HepG2 (cell line): ENCODE measurements around the gene PXMP4. TPM values are rescaled to one million over a fixed set of nuclear protein-coding genes. Genes with fewer than 3 reads are reported as not detected.

Source experiments
- AHDC1 ChIP-seq: sonication (generic); formaldehyde crosslinking; IDR thresholded peaks from 2 replicates; pipeline ENCODE4 v1.5.1; 2020; ENCODE audit warnings: mild to moderate bottlenecking, missing genetic modification reagents, borderline replicate concordance
- ELF4 ChIP-seq: sonication (generic); formaldehyde crosslinking; IDR thresholded peaks from 2 replicates; pipeline ENCODE4 v1.5.0; 2020; ENCODE audit warnings: missing genetic modification reagents, mild to moderate bottlenecking, moderate library complexity, borderline replicate concordance
- HIVEP1 ChIP-seq: sonication (generic); formaldehyde crosslinking; IDR thresholded peaks from 2 replicates; pipeline ENCODE4 v1.4.0; 2020; ENCODE audit warnings: mild to moderate bottlenecking, missing genetic modification reagents
- HMG20B ChIP-seq: conservative IDR thresholded peaks from 2 replicates; pipeline ENCODE4 v1.6.1; 2016; ENCODE audit warnings: missing genetic modification reagents, missing compliant biosample characterization
- IKZF5 ChIP-seq: IDR thresholded peaks from 2 replicates; pipeline ENCODE4 v1.6.1; 2018; ENCODE audit warnings: missing genetic modification reagents, mild to moderate bottlenecking, missing compliant biosample characterization
- ISL2 ChIP-seq: sonication (generic); formaldehyde crosslinking; IDR thresholded peaks from 2 replicates; pipeline ENCODE4 v1.5.0; 2020; ENCODE audit warnings: missing genetic modification reagents
- NFE2L2 ChIP-seq: fragments of 150-350 bp; IDR thresholded peaks from 2 replicates; pipeline ENCODE4 v1.6.1; 2014; ENCODE audit warnings: low read length
- SAFB2 ChIP-seq: sonication (generic); formaldehyde crosslinking; IDR thresholded peaks from 2 replicates; pipeline ENCODE4 v1.5.1; 2020; ENCODE audit warnings: missing genetic modification reagents, low read depth, mild to moderate bottlenecking, borderline replicate concordance
- SATB2 ChIP-seq: sonication (generic); formaldehyde crosslinking; IDR thresholded peaks from 2 replicates; pipeline ENCODE4 v1.5.0; 2020; ENCODE audit warnings: missing genetic modification reagents
- SNAPC2 ChIP-seq: sonication (generic); formaldehyde crosslinking; IDR thresholded peaks from 2 replicates; pipeline ENCODE4 v1.8.1; 2022; ENCODE audit warnings: mild to moderate bottlenecking, missing genetic modification reagents
- ZBTB38 ChIP-seq: sonication (generic); formaldehyde crosslinking; IDR thresholded peaks from 2 replicates; pipeline ENCODE4 v1.5.1; 2020; ENCODE audit warnings: mild to moderate bottlenecking, missing genetic modification reagents
- ZC3H13 ChIP-seq: sonication (generic); formaldehyde crosslinking; IDR thresholded peaks from 2 replicates; pipeline ENCODE4 v1.8.1; 2023; ENCODE audit warnings: mild to moderate bottlenecking, missing genetic modification reagents, moderate library complexity
- ZNF138 ChIP-seq: sonication (generic); formaldehyde crosslinking; IDR thresholded peaks from 2 replicates; pipeline ENCODE4 v1.5.0; 2020; ENCODE audit warnings: mild to moderate bottlenecking, low read depth, missing genetic modification reagents
- ZNF503 ChIP-seq: sonication (generic); formaldehyde crosslinking; IDR thresholded peaks from 2 replicates; pipeline ENCODE4 v1.4.0; 2020; ENCODE audit warnings: missing genetic modification reagents
- ZNF563 ChIP-seq: sonication (generic); formaldehyde crosslinking; IDR thresholded peaks from 2 replicates; pipeline ENCODE4 v1.8.0; 2022; ENCODE audit warnings: mild to moderate bottlenecking, moderate library complexity, missing genetic modification reagents
- ZNF597 ChIP-seq: sonication (generic); formaldehyde crosslinking; IDR thresholded peaks from 2 replicates; pipeline ENCODE4 v1.5.0; 2020; ENCODE audit warnings: missing genetic modification reagents
- polyA plus RNA-seq, 8 experiments: library from polyadenylated mRNA; depleted of rRNA in 3 of 8; stranded (reverse) in 7 of 8; unstranded in 1 of 8; fragments of >200 nt; fragmentation: Illumina TruSeq in 4 of 8; extraction: Trizol in 4 of 8; gene quantifications; 2 replicates each; pipeline versions ENCODE4 v1.2.1 to v1.2.3, GENCODE V29; 2011 to 2016; ENCODE audit warnings: low read depth in 4 of 8, missing spikeins in 1 of 8, mixed read lengths in 1 of 8; ENCODE audit not compliant: insufficient read depth in 1 of 8
- total RNA-seq, 5 experiments: library from RNA; depleted of rRNA; stranded (reverse); fragments of >200 nt; fragmentation: Illumina TruSeq; extraction: Trizol; gene quantifications; 2 replicates each; pipeline ENCODE4 v1.2.3, GENCODE V29; 2016; ENCODE audit warnings: low read depth in 1 of 5
- TF ChIP-seq, protein P1 (sequence below): sonication (generic); formaldehyde crosslinking; IDR thresholded peaks from 2 replicates; pipeline ENCODE4 v1.4.0; 2020; ENCODE audit warnings: mild to moderate bottlenecking, missing genetic modification reagents, borderline replicate concordance

The PXMP4 gene
- total and polyA plus RNA-seq, 2 of the 13 experiments (the other 11 are each of a cell fraction or from before 2014, with no cell fraction given) = not detected

DNA sequence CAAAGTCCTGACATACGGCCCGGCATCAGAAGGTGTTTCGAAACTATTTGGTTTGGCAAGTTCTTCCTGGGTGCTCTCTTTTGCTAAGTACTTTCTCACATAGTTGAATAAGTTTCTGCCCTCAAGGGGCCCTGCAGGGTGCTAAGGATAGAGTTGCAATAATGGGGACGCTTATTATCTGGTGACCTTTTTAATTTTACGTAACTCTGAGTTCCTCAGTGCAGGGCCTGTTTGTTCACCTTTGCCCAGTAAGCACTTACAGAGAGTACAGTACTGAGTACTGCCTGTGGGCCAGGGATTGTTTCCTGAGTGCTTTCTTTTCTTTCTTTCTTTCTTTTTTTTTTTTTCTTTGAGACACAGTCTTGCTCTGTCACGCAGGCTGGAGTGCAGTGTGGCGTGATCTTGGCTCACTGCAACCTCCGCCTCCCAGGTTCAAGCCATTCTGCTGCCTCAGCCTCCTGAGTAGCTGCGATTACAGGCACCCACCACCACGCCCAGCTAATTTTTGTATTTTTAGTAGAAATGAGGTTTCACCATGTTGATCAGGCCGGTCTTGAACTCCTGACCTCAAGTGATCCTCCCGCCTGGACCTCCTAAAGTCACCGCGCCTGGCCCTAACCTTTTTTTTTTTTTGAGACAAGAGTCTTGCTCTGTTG, 4.5 kb upstream of the PXMP4 start (continued):
- TF ChIP-seq AHDC1 (CRISPR knock-in tag) (peak; percentile 78; the same call in 1 of the 2 replicates), HMG20B (CRISPR knock-in tag) (0 out of 2 replicates have a peak, but pooled peaks have one; percentile 30), SNAPC2 (CRISPR knock-in tag) (peak; percentile 79; the same call in 1 of the 2 replicates), ZNF503 (CRISPR knock-in tag) (peak; percentile 69), ZBTB38 (0 out of 2 replicates have a peak, but pooled peaks have one; percentile 59), ZNF563 (CRISPR knock-in tag) (peak; percentile 28; the same call in 1 of the 2 replicates), HIVEP1 (CRISPR knock-in tag) (no peak), ZNF138 (no peak), ELF4 (no peak), ISL2 (peak; percentile 84), ZNF597 (no peak), NFE2L2 (no peak), SAFB2 (0 out of 2 replicates have a peak, but pooled peaks have one; percentile 43), IKZF5 (CRISPR knock-in tag) (peak; percentile 57), SATB2 (CRISPR knock-in tag) (peak; percentile 99), ZC3H13 (no peak)
- TF ChIP-seq, protein P1, sequence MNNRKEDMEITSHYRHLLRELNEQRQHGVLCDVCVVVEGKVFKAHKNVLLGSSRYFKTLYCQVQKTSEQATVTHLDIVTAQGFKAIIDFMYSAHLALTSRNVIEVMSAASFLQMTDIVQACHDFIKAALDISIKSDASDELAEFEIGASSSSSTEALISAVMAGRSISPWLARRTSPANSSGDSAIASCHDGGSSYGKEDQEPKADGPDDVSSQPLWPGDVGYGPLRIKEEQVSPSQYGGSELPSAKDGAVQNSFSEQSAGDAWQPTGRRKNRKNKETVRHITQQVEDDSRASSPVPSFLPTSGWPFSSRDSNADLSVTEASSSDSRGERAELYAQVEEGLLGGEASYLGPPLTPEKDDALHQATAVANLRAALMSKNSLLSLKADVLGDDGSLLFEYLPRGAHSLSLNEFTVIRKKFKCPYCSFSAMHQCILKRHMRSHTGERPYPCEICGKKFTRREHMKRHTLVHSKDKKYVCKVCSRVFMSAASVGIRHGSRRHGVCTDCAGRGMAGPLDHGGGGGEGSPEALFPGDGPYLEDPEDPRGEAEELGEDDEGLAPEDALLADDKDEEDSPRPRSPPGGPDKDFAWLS (CRISPR knock-in tag) = no peak
